GM18520 (cell line): Measurements from ENCODE around the gene IFNA16.
"Not testable (repeated sequence)": the region's sequence is repeated elsewhere in the genome, so short reads cannot be mapped to it uniquely, and the experiment has no call there.

Experiments used
- ATAC-seq: cut with Tn5 transposase; IDR thresholded peaks from one replicate; pipeline ENCODE4 v1.9.1; 2021; ENCODE audit not compliant: unreplicated experiment

Gene IFNA16

DNA sequence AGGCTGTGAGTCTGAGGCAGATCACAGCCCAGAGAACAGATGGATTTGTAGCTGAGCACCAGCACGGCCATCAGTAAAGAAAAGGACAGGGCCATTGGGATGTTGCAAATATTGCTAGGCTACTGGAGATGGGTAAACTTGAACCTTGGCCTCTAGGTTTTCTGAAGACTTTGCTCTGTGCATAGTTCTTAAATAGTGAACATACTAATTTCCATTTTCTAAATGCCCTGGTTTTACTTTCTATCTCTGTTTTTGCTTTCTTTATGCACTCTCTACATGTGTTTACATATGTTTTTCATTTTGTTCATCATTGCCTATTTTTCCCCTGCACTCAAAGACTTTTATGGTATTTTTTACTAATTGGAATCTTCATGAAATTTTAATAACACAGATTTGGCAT is at the start of gene IFNA16:
IFNA16 (minus strand) TSS at position 101 of the 400 bp plus-strand sequence; CDS start at position 95, 6 bp downstream.
- ATAC-seq: not testable (repeated sequence)

DNA sequence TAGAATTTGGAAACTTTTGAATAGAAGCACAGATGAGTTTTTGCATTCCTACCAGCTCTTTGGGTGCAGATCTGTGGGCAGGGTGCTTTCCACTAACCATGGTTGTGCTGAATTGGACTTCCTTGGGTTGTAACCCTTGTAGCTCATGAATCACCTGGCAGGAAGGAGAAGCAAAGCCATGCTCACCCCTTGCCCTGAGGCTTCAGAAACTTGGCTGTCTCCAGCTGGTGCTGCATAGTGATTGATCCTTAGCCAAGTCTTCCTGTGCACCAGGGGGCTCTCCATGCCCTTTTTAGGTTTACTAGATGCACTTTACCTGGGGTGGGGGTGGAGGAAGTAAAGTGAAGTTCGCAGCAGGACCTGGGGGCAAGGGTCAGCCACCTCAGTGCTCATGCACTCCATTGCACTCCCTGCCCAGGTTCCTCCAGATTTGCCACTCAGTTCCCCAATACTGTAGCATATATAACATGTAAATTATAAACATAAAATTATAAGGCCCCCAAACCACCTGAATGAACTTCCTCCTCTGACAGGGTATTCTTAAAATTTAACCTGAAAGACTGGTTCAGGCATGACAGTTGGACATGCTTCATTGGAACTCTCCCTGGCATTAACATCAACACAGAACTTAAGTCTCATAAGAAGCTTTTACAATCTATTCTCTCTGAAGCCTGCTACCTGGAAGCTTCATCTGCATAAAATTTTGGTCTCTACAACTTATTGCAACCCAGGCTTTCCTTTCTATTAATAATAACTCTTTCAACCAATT is 48.5 kb upstream of the IFNA16 start:
- ATAC-seq: no peak

DNA sequence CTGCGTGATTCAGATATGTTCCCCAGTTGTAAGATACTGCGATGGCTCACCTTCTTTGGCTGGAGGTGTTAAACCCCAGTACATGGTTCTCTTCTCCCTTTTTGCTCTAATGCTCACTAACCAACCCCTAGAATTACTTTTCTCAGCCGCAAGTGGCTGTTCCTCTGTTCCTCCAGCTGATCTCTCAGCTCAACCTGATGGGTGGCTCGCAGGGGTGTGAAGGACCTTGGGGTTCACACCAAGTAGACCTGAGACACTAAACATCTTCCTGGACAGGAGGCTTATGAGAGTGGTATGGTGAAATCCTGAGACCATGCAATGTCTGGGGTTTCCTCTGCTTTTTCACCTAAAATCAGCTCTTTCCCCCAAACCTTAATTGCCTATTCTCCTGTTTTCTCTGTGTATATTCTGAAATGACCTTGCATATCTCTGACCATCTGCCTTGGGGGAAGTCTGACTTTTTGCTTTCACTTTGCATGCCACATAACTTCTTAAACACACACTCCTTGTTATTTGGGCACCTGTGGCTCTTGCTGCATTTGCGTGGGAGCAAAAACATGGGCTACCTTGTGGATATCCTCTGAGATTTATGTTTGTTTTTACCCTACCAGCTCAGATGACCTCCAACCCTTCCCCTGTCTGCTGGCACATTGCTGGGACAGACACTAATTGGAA is 38.6 kb upstream of the IFNA16 start:
- ATAC-seq: no peak

DNA sequence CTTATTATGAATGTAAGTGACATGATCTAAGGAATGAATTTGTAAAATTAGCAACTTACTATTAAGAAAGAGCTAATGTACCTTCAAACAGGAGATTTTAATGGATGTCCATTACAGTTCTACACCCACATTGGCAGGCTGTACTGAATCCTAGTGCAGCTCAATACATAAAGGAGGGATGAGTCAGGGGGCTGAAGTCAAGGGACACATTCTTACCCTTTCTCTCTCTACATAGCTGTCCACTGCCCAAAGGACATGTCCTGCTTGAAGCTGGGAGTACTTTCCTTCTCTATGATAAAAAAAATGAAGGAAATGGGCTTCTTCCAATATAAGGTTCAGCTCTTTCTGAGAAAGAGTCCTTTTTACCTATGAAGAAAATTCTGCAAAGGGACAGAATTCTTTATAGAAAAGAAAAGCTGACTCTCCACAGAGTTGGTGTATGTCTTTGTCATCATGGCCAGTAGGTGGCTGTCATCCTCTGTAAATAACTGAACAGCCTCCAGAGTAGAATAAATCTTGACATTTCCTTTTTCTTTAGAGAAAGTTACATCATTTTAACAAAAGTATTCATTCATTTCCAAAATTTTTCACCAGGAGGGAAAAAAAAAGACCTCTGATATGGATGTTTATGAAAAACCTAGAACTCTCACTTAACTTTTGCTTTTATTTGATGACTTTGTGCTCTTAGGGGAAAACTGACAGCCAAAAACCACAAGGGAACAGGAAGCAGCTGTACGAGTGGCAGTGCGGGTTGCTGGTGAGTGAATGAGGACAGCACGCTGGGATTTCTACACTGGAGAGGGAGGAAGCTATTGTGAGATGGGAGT is 35.8 kb upstream of the IFNA16 start:
- ATAC-seq: peak; percentile 44

DNA sequence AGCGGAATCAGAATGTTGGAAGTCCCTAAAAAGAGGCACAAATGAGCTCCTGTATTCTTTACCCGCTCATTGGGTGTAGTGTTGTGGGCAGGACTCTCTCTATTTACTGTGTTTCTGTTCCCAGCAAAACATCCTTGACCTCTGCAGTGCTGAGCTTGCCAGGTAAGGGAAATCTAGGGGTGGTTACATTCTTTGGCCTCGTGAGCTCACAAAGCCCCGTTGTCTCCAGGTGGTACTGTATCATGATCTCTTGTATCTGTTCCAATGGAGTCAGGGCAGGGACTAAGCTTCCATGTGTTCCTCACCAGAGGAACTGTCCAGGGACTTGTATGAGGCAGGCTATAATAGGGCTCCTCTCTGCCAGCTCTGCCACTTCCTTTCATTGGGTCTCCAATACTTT is 34.5 kb upstream of the IFNA16 start:
- no peak for ATAC-seq

DNA sequence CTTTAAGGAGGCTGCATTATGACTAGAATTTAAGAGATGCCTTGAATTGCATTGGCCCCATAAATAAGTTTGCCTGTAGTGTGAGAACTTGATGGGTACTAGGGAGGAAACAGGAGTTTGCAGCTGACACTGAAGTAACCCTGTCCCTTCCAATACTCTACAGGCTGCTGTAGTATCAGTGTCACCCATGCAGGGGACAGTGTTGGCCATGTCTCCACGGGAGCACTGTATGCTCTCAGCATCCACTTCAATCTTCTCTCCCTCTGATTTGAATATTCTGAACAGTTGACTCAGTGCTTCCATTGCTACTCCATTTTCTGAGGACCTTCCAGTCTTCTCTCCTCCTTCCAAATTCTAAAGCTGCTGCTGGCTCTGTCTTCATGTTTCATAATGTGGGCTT is 34.1 kb upstream of the IFNA16 start:
- ATAC-seq: no peak

DNA sequence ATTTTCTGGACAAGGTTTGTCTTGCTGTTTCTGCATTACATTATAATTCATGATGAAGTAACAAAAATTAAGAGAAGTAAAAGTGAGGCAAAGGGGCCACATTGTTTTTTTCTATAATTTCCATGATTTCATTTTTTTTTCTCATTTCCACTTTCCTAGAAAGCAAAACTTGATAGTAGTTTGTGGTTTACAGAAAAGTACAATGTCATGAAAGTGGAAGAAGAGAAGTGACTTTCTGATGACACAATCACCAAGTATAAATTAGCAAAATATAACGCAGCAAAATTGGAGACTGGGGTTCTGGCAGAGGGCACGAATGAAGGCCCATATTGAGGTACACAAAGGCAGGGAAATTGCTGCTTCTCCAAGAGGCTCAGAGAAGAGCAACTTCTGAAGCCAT is 27.7 kb upstream of the IFNA16 start:
- ATAC-seq: no peak

DNA sequence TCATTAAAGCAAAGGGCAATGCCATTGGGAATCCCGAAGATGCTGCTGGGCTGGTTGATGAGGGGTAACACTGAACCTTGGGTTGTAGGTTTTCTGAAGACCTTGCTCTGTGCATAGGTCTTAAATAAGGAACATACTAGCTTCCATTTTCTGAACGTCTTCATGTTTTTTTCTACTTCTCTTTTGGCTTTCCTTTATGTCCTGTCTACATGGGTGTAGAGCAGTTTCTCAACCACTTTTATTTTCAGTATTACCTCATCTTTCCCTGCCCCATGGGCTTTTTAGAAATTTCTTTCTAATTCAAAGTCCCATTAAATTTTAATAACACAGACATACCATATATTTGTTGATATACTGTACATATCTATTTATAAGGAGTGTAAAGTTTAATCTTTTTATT is 22.8 kb upstream of the IFNA16 start, which contains the start of gene IFNA14:
IFNA14 (minus strand) TSS at position 95 of the 400 bp plus-strand sequence; CDS start at position 25, 70 bp downstream.
- ATAC-seq: no peak

DNA sequence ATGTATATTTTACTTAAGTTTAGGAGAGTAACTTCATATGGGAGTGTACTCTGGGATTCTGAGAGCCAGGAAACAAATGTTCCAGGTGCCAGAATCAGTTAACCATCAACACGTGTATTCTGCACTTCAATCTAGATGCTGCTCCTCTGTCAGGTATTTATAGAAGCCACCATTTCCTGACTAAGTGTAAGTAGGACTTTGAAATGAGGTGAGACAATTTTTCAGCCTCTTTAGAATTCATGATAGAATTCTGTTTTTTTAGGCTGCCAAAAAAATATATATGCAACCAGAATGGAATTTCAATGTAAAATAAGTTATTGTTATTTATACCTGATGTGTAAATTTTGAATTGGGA is 19.2 kb upstream of the IFNA16 start:
- not testable (repeated sequence) for ATAC-seq

DNA sequence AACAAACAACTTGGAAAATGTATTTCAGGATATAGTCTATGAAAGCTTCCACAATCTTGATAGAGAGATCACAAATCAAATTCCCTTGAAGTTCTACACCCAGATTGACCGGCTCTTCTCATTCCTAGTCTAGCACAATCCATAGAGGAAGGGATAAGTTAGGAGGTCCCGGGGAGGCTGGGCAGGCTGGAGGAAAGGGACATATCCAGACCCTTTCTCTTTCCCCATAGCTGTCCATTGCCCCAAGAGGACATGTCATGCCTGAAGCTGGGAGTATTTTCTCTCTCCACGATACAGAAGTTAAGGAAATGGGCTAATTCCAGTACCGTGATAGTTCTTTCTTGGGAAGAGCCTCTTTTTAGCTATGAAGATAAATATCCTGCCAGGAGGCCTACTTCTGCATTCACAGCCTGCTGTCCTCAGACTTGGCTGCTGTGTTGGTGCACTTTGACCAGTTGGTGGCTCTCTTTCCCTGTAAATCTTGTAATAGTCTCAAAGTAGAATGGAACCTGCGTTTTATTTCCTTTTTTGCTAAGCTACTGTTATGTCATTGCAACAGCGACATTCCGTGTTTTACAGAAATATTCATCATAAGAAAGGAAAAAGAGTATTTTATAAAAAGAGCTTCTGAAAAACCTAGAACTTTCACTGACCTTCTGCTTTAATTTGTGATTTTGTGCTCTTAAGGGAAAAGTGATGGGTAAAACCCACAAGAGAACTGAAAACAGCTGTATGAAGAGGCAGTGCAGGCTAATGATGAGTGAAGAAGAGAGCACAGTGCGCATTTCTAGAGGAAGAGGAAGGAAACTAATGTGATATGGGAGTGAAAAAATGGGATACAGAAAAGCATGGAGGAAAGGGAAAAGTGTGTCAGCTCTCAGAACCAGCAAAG is 18.6 kb upstream of the IFNA16 start:
- peak; percentile 70 for ATAC-seq

DNA sequence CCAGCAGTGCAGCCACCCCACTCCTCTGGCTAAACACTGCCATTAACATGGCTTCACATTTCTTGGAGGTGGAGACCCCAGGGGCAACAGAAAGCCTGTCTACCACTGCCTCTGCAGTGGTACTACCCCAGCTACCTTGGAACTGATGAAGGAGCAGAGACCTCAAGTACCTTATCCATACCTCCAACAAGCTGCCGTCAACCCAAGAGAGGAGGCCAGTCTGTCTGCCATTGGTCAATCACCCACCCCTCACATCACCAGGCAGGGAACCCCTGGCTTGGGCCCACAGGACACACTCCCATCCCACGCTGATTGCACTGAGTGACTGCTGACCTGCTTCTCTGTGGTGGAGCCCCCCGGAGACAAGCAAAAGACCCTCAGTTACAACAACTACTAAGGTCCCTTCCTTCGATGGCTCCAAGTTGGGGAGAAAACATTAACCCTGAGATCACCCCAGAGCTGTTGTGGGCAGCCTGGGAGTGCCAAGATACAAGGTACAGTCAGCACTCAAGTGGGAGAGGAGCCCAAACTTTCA is 17.1 kb upstream of the IFNA16 start:
- no peak for ATAC-seq

DNA sequence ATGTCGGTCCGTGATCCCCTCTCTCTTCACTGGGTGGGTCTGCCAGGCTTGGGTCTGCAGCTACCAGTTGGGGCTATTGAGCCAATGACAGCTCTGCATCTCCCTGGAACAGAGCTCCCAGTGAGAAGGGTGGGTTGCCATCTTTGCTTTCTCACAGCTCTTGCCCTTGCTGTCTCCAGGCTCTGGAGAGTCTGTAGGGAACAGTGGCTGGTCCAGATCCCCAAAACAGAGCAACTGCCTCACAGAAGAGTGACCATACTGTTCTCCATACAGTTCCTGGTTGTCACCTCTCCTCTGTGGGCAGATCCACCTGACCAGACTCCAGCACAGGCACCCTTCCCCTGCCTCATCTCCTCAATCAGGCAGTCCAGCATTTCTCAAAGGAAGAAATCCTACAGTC is 16.1 kb upstream of the IFNA16 start:
- no peak for ATAC-seq

DNA sequence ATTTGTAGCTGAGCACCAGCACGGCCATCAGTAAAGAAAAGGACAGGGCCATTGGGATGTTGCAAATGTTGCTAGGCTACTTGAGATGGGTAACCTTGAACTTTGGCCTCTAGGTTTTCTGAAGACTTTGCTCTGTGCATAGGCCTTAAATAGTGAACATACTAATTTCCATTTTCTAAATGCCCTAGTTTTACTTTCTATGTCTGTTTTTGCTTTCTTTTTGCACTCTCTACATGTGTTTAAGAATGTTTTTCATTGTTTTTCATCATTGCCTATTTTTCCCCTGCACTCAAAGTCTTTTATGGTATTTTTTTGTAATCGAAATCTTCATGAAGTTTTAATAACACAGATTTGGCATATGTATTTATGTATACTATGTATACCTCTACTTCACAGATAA is 11.0 kb upstream of the IFNA16 start, which contains the start of gene IFNA17:
IFNA17 (minus strand) TSS at position 101 of the 400 bp plus-strand sequence; CDS start at position 52, 49 bp downstream.
- ATAC-seq: no peak

DNA sequence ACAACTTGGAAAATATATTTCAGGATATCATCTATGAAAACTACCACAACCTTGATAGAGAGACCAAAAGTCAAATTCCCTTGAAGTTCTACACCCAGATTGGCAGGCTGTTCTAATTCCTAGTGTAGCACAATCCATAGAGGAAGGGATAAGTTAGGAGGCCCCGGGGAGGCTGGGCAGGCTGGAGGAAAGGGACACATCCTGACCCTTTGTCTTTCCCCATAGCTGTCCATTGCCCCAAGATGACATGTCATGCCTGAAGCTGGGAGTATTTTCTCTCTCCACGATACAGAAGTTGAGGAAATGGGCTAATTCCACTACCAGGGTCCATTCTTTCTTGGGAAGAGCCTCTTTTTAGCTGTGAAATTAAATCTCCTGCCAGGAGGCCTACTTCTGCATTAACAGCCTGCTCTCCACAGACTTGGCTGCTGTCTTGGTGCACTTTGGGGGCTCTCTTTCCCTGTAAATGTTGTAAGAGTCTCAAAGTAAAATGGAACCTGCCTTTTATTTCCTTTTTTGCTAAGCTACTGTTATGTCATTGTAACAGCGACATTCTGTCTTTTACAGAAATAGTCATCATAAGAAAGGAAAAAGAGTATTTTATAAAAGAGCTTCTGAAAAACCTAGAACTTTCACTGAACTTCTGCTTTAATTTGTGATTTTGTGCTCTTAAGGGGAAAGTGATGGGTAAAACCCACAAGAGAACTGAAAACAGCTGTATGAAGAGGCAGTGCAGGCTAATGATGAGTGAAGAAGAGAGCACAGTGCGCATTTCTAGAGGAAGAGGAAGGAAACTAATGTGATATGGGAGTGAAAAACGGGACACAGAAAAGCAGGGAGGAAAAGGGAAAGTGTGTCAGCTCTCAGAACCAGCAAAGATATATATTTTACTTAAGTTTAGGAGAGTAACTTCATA is 3.4 kb downstream of the IFNA16 start:
- ATAC-seq: peak; percentile 56

DNA sequence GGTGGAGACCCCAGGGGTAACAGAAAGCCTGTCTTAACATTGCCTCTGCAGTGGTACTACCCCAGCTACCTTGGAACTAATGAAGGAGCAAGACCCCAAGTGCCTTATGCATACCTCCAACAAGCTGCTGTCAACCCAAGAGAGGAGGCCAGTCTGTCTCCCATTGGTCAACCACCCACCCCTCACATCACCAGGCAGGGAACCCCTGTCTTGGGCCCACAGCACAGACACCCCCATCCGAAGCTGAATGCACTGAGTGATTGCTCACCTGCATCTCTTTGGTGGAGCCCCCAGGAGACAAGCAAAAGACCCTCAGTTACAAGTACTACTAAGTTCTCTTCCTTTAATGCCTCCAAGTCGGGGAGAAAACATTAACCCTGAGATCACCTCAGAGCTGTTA is 5.0 kb downstream of the IFNA16 start:
- ATAC-seq: not testable (repeated sequence)

DNA sequence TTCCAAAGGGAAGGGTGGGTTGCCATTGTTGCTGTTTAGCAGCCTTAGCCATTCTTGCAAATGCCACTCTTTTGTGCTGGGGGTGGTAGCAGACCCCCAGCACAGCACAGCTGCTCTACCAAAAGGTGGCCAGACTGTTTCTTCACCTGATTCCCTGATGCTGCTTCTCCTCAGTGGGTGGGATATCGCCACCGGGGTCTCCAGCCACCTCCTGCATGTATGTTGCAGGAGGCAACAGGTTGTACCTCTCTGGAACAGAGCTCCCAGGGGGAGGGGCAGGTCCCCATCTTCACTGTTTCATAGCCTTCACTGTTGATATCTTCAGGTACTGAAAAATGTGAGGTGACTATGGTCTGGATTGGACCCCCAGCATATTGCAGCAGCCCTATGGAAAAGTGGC is 6.3 kb downstream of the IFNA16 start:
- not testable (repeated sequence) for ATAC-seq

DNA sequence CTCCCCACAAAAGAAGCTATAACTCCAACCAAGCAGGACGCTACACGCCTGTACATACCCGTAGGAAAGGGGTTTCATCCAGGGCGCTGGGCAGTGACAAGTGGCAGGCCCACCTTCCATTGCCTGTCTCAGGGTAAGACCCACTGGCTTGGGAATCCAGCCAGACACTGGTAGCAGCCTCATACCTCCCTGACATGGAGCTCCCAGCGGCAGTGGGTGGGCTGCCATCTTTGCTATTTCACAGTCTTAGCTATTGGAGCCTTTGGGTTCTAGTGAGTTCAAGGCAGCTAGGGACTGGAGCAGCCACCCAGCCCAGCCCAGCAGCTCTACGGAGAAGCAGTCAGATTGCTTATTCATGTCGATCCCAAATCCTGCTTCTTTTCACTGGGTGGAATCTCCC is 6.8 kb downstream of the IFNA16 start:
- no peak for ATAC-seq

DNA sequence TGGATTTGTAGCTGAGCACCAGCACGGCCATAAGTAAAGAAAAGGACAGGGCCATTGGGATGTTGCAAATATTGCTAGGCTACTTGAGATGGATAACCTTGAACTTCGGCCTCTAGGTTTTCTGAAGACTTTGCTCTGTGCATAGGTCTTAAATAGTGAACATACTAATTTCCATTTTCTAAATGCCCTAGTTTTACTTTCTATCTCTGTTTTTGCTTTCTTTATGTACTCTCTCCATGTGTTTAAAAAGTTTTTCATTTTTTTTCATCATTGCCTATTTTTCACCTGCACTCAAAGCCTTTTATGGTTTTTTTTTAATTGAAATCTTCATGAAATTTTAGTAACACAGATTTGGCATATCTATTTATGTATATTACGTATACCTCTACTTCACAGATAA is 10.1 kb downstream of the IFNA16 start, which contains the start of gene IFNA10:
IFNA10 (minus strand) TSS at position 101 of the 400 bp plus-strand sequence; CDS start at position 55, 46 bp downstream.
- ATAC-seq: not testable (repeated sequence)

DNA sequence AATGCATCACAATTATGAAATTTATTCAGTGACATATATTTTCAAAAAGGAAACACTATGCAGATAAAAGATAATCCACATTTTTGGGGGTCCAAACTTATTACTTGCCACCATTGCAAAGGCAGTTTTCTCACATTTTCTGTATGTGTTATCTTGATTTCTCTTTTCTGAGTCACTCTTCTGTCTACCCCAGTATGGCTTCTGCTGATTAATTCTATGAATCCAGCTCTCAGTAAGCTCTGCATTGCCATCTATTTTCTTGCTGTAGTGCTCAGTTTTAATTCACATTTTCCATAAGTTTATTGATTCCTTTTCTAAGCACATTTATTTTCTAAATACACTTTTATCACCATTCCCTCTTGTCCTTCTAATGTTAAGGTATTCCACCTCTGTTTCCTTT is 11.9 kb downstream of the IFNA16 start:
- no peak for ATAC-seq
